ENCODE data around the gene CXCL14. TPM values are rescaled to one million over a fixed set of nuclear protein-coding genes. Genes with fewer than 3 reads are reported as not detected.
A peak's percentile ranks its signal among the peaks of the same experiment; 100 is the strongest.

The CXCL14 gene
- total RNA-seq, 4 donors from 2014 or later, result 0.15 to 23.2 (median 3.8) TPM

GRCh38 chr5:135555530-135555929, 23.3 kb downstream of the CXCL14 start:
- Histone ChIP-seq H3K4me3 (no peak overlapping the region), H3K27me3 (peaks cover 79% of the 10 kb centered on the region), H3K27ac (no peak overlapping the region), H3K9me3 (no peaks in the 10 kb centered on the region), H3K4me1 (peaks cover 0 to under 1% (median 0%) of the 10 kb centered on the region in 3 donors), H3K36me3 (no peaks in the 10 kb centered on the region)
- no peak for ATAC-seq
- TF ChIP-seq EP300 (IDR thresholded peaks at IDR 0.05), result no peak
- TF ChIP-seq, protein P1, sequence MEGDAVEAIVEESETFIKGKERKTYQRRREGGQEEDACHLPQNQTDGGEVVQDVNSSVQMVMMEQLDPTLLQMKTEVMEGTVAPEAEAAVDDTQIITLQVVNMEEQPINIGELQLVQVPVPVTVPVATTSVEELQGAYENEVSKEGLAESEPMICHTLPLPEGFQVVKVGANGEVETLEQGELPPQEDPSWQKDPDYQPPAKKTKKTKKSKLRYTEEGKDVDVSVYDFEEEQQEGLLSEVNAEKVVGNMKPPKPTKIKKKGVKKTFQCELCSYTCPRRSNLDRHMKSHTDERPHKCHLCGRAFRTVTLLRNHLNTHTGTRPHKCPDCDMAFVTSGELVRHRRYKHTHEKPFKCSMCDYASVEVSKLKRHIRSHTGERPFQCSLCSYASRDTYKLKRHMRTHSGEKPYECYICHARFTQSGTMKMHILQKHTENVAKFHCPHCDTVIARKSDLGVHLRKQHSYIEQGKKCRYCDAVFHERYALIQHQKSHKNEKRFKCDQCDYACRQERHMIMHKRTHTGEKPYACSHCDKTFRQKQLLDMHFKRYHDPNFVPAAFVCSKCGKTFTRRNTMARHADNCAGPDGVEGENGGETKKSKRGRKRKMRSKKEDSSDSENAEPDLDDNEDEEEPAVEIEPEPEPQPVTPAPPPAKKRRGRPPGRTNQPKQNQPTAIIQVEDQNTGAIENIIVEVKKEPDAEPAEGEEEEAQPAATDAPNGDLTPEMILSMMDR (IDR thresholded peaks at IDR 0.05), result no peak
- no peak for TF ChIP-seq POLR2AphosphoS5 (IDR thresholded peaks at IDR 0.05)
- TF ChIP-seq POLR2A (IDR thresholded peaks at IDR 0.05), result no peak
- 62% methylated on average over 2 of the region's 2 CpGs; no CpG with 5 or more reads in 1 of the 2 donors for WGBS, 2 donors (ENCODE audit: low coverage in 1 of 2)

- H3K4me1 ChIP-seq, result no peaks in the 10 kb centered on the region
- ATAC-seq, result no peak
- H3K36me3 ChIP-seq, result no peaks in the 10 kb centered on the region
- H3K27ac ChIP-seq, result no peak overlapping the region
- H3K27me3 ChIP-seq, result peaks cover 78% of the 10 kb centered on the region
- no peak overlapping the region for H3K4me3 ChIP-seq
- no peak for TF ChIP-seq POLR2A (IDR thresholded peaks at IDR 0.05)
- TF ChIP-seq, protein P1 (IDR thresholded peaks at IDR 0.05), result peak in 1 of 4 experiments; percentile 18
- WGBS, 2 donors (ENCODE audit: low coverage in 1 of 2), result 19 to 28% methylated on average over 4 of the region's 8 CpGs
- no peaks in the 10 kb centered on the region for H3K9me3 ChIP-seq
Measured at GRCh38 chr5:135553688-135554462, 24.9 kb downstream of the CXCL14 start.

GRCh38 chr5:135551593-135552447, 27.0 kb downstream of the CXCL14 start:
- Histone ChIP-seq H3K4me1 (no peaks in the 10 kb centered on the region), H3K36me3 (no peaks in the 10 kb centered on the region)
- ATAC-seq, result peak; percentile 64

DNA sequence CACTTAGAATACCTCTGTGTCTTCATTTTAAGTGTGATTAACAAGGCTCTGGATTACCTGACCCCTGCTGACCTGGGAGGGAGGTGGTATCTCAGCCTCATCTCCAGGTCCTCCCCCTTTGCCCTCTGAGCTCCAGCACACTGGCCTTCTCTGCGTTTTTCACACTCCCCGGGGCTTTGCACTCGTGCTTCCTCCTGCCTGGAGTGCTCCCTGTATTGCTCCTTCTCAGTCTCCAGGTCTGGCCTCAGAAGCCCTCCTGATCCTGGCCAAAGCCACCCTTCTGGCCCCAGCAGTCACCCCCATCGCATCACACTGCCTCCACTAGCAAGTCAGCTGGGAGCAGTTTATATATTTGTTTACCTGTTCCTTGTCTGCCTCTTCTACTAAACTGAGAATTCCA, 29.4 kb downstream of the CXCL14 start:
- peaks cover 84% of the 10 kb centered on the region for H3K27me3 ChIP-seq
- 20 to 28% methylated on average over 2 to 4 of the region's 4 CpGs for WGBS, 2 donors (ENCODE audit: low coverage in 1 of 2)
- ATAC-seq, result no peak

More at GRCh38 chr5:135551593-135552447, 27.0 kb downstream of the CXCL14 start:
- Histone ChIP-seq H3K27ac (no peak overlapping the region), H3K4me3 (no peak overlapping the region), H3K9me3 (no peaks in the 10 kb centered on the region), H3K27me3 (peaks cover 83% of the 10 kb centered on the region)
- TF ChIP-seq, protein P1 (IDR thresholded peaks at IDR 0.05), result peak; percentile 67 to 90 (median 86)
- TF ChIP-seq EP300 (IDR thresholded peaks at IDR 0.05) (no peak), POLR2A (IDR thresholded peaks at IDR 0.05) (no peak), POLR2AphosphoS5 (IDR thresholded peaks at IDR 0.05) (no peak)
- 36 to 37% methylated on average over 11 to 13 of the region's 15 CpGs for WGBS, 2 donors (ENCODE audit: low coverage in 1 of 2)

More for the DNA sequence above, 29.4 kb downstream of the CXCL14 start:
- H3K4me3 ChIP-seq, result no peak overlapping the region
- no peaks in the 10 kb centered on the region for H3K36me3 ChIP-seq
- H3K4me1 ChIP-seq, result peaks cover 0 to 7% (median 0%) of the 10 kb centered on the region in 3 donors
- no peak for TF ChIP-seq EP300 (IDR thresholded peaks at IDR 0.05)
- no peak for TF ChIP-seq POLR2A (IDR thresholded peaks at IDR 0.05)
- TF ChIP-seq POLR2AphosphoS5 (IDR thresholded peaks at IDR 0.05), result no peak
- TF ChIP-seq, protein P1 (IDR thresholded peaks at IDR 0.05), result no peak
- H3K9me3 ChIP-seq, result no peaks in the 10 kb centered on the region
- no peak overlapping the region for H3K27ac ChIP-seq
